Adipocyte (in vitro differentiated cells): ENCODE data around the gene CD44.
A peak's percentile ranks its signal among the peaks of the same experiment; 100 is the strongest.

ENCODE experiments used
- DNase-seq: peaks from one replicate; pipeline ENCODE4 v3.0.0-alpha.2; 2015; ENCODE audit warnings: low read depth
- H3K27me3 ChIP-seq: replicated peaks from 2 replicates; pipeline ENCODE4 v1.7.0; 2013; ENCODE audit warnings: mild to moderate bottlenecking, low read length, moderate library complexity; ENCODE audit not compliant: control insufficient read depth, insufficient read depth
- H3K36me3 ChIP-seq: 2 replicates; pipeline ENCODE4 v1.7.0; 2013; ENCODE audit warnings: low read length, mild to moderate bottlenecking, moderate library complexity; ENCODE audit not compliant: control insufficient read depth, insufficient read depth, severe bottlenecking
- H3K4me1 ChIP-seq: 2 replicates; pipeline ENCODE4 v1.7.0; 2013; ENCODE audit warnings: mild to moderate bottlenecking, low read length, moderate library complexity; ENCODE audit not compliant: control insufficient read depth, insufficient read depth
- H3K4me3 ChIP-seq: 2 replicates; pipeline ENCODE4 v1.7.0; 2013; ENCODE audit warnings: mild to moderate bottlenecking, low read length, moderate library complexity
- H3K9ac ChIP-seq: 2 replicates; pipeline ENCODE4 v1.7.0; 2013; ENCODE audit warnings: mild to moderate bottlenecking, low read length, moderate library complexity
- H3K9me3 ChIP-seq: 2 replicates; pipeline ENCODE4 v1.7.0; 2013; ENCODE audit warnings: mild to moderate bottlenecking, low read length, moderate library complexity; ENCODE audit not compliant: control insufficient read depth

CD44 gene

GRCh38 chr11:35259529-35259928 lies 120.6 kb downstream of the CD44 start:
- Histone ChIP-seq H3K9ac (no peak overlapping the region), H3K36me3 (no peaks in the 10 kb centered on the region), H3K27me3 (no peaks in the 10 kb centered on the region), H3K9me3 (no peaks in the 10 kb centered on the region), H3K4me3 (no peak overlapping the region), H3K4me1 (peaks cover 8% of the 10 kb centered on the region)
- no peak for DNase-seq

GRCh38 chr11:35260342-35260985 lies 121.5 kb downstream of the CD44 start:
- H3K4me3 ChIP-seq, result peak overlapping the region; percentile 40
- peak; percentile 81 for DNase-seq
- H3K4me1 ChIP-seq, result peaks cover 8% of the 10 kb centered on the region
- no peaks in the 10 kb centered on the region for H3K27me3 ChIP-seq
- H3K36me3 ChIP-seq, result no peaks in the 10 kb centered on the region
- no peaks in the 10 kb centered on the region for H3K9me3 ChIP-seq
- no peak overlapping the region for H3K9ac ChIP-seq

GRCh38 chr11:35261197-35261596 lies 122.2 kb downstream of the CD44 start:
- Histone ChIP-seq H3K36me3 (no peaks in the 10 kb centered on the region), H3K4me1 (peaks cover 6% of the 10 kb centered on the region), H3K9me3 (no peaks in the 10 kb centered on the region), H3K27me3 (no peaks in the 10 kb centered on the region), H3K4me3 (no peak overlapping the region), H3K9ac (no peak overlapping the region)
- DNase-seq, result no peak

DNA sequence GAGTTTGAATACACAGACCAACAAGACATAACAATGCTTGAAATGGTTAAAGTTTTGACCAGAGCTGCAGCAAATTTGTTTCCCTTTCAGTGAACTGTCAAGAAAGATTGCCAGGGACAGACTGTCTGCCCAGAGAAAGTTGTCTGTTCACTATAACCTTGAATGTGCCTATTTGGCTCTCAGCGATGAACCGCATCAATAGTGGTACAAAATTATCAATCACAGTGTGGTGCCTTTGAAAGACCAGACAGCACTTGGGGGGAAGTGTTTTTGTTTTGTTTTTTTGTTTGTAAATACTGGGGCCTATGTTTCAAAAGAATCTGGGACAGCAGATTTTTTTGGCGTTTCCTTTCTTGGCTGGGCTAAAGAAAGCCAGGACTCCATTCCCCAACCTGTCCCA lies 123.1 kb downstream of the CD44 start:
- Histone ChIP-seq H3K36me3 (no peaks in the 10 kb centered on the region), H3K9me3 (no peaks in the 10 kb centered on the region), H3K9ac (no peak overlapping the region), H3K27me3 (no peaks in the 10 kb centered on the region), H3K4me1 (no peaks in the 10 kb centered on the region), H3K4me3 (no peak overlapping the region)
- no peak for DNase-seq

GRCh38 chr11:35262735-35263134 lies 123.8 kb downstream of the CD44 start:
- no peaks in the 10 kb centered on the region for H3K36me3 ChIP-seq
- no peaks in the 10 kb centered on the region for H3K4me1 ChIP-seq
- H3K9me3 ChIP-seq, result no peaks in the 10 kb centered on the region
- H3K9ac ChIP-seq, result no peak overlapping the region
- H3K27me3 ChIP-seq, result no peaks in the 10 kb centered on the region
- H3K4me3 ChIP-seq, result no peak overlapping the region
- DNase-seq, result no peak

DNA sequence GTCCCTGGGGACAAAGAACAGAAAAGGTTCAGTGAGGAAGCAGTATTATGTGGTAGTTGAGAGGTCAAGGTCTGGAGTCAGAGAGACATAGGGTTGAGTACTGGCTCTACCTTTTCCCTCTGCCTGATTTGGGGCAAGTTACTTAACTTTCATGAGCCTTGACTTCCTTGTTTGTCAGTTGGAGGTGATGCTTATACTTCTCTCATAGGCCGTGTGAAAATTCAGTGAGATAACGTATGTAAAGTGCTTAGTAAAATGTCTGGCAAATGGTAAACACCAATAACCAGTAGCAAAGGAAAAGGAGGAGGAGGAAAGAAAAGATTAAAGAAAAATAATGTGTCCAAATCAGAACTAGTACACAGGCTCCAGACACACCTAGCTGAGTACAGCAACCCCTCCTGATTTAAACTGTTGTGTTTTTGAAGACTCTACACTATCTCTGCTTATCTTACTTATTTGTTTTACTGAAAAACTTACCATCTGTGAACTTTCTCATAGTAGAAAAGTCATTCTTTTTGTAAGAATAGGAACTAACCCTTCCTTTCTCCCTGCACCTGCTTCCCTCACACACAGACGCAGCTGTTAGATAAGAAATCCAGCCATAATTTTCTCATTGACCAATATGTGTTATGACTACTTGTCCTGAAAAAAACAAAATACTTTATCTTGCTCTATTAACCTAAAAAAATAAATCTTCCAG lies 126.9 kb downstream of the CD44 start:
- DNase-seq, result no peak
- no peaks in the 10 kb centered on the region for H3K9me3 ChIP-seq
- no peak overlapping the region for H3K9ac ChIP-seq
- no peaks in the 10 kb centered on the region for H3K4me1 ChIP-seq
- no peak overlapping the region for H3K4me3 ChIP-seq
- H3K36me3 ChIP-seq, result no peaks in the 10 kb centered on the region
- no peaks in the 10 kb centered on the region for H3K27me3 ChIP-seq

DNA sequence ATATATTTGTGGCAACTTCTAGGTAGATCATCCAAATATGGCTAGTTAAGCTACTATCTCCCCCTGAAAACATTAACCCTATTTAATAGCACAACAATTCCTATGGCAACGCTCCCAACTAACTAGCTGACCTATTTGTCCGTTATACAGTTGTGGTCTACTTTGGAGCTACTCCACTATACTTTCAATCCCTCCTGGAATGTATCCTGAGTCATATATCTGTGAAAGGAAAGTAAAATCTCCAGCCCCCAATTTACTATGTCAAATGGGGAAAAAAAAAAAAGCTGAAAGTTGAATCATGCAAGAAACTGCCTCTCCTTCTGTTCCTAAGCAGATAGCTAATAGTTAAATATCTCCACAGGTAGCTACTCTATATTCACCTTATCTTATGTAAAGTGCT lies 128.5 kb downstream of the CD44 start:
- Histone ChIP-seq H3K27me3 (no peaks in the 10 kb centered on the region), H3K4me3 (no peak overlapping the region), H3K36me3 (no peaks in the 10 kb centered on the region), H3K9me3 (no peaks in the 10 kb centered on the region), H3K4me1 (no peaks in the 10 kb centered on the region), H3K9ac (no peak overlapping the region)
- peak; percentile 45 for DNase-seq

DNA sequence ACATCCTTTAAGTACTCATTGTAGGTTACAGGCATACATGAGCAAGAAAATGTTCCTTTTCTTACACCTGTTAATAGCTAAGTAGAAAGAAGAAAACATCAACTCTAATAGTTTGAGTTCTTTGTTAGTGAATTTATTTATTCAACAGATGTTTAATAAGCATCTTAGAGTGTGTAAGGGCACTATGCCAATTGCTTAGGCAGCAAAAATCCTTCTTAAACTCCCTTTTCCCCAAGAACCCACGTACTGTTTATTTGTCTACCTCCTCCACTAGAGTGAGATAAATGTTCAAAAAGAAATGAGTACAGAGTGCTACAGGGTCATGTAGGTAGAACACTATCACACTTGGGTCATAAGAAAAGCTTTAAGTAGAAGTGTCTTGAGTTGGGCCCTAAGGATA lies 131.4 kb downstream of the CD44 start:
- H3K4me1 ChIP-seq, result peaks cover 6% of the 10 kb centered on the region
- DNase-seq, result no peak
- H3K36me3 ChIP-seq, result no peaks in the 10 kb centered on the region
- no peak overlapping the region for H3K4me3 ChIP-seq
- H3K9me3 ChIP-seq, result no peaks in the 10 kb centered on the region
- H3K27me3 ChIP-seq, result no peaks in the 10 kb centered on the region
- H3K9ac ChIP-seq, result no peak overlapping the region

DNA sequence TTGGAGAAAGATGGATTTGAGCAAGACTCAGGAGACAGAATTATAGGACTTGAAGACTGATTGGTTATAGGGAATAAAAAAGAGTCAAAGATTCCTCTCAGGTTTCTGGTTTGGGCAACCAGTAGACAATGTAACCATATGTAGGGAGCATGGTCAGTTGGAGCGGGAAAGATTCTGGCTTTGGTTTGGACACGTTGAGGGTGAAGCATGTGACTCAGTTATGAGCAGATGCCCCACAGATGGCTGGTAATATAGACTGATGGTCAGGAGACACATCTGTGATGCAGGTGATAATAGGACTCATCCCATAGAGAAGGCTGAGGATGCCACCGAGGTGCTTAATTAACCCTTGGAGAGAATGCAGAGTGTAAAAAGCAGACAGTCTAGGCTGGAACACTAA lies 132.1 kb downstream of the CD44 start:
- Histone ChIP-seq H3K9me3 (no peaks in the 10 kb centered on the region), H3K4me3 (no peak overlapping the region), H3K36me3 (no peaks in the 10 kb centered on the region), H3K9ac (no peak overlapping the region), H3K27me3 (no peaks in the 10 kb centered on the region), H3K4me1 (peaks cover 13% of the 10 kb centered on the region)
- no peak for DNase-seq

DNA sequence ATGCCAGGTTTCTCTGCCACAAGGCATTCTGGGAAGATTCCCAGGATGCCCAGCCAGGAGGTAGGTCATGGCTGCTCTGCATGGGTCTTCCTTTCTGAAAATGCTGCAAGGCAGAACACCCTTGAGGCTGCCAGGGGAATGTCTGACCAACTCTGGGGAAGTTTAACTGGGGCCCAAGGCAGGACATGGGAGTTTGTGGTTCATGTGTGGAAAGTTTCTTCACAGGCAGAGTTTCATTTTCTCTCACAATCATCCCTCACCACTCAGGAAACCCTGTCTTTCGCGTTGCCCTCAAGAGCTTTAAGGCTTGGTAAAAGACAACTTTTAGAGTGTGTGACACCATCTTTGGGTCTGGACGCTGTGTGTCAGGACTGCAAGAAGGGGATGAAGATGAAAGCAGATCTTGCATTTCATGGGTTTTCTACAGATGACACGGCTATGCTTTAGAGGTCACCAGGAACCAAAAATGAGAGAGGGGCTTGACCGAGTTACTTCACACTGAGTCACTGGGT lies 133.5 kb downstream of the CD44 start:
- no peaks in the 10 kb centered on the region for H3K9me3 ChIP-seq
- H3K36me3 ChIP-seq, result no peaks in the 10 kb centered on the region
- H3K9ac ChIP-seq, result no peak overlapping the region
- H3K27me3 ChIP-seq, result no peaks in the 10 kb centered on the region
- peaks cover 24% of the 10 kb centered on the region for H3K4me1 ChIP-seq
- no peak for DNase-seq
- no peak overlapping the region for H3K4me3 ChIP-seq

GRCh38 chr11:35274909-35275785 lies 136.2 kb downstream of the CD44 start:
- Histone ChIP-seq H3K9me3 (no peaks in the 10 kb centered on the region), H3K9ac (no peak overlapping the region), H3K4me1 (peaks cover 24% of the 10 kb centered on the region), H3K36me3 (no peaks in the 10 kb centered on the region), H3K27me3 (no peaks in the 10 kb centered on the region), H3K4me3 (peak overlapping the region; percentile 13)
- peak; percentile 63 for DNase-seq
